ENCODE results near the gene GPAM. TPM values are rescaled to one million over a fixed set of nuclear protein-coding genes. Genes with fewer than 3 reads are reported as not detected.

Gene GPAM
- total RNA-seq: 10 to 100 TPM; 36.7 to 37.6 TPM
- polyA plus RNA-seq (ENCODE audit: insufficient read depth, low read depth, low replicate concordance): 25.1 TPM
- long read RNA-seq, donor 1, partial matches to known transcripts: 0 of 1 reads
- long read RNA-seq, donor 1, other reads (novel, unspliced or antisense): 0 of 1 reads
- long read RNA-seq, donor 2, full-length matches to known transcripts: 2 of 2 reads
- long read RNA-seq, donor 2, partial matches to known transcripts: 0 of 2 reads
- long read RNA-seq, donor 2, other reads (novel, unspliced or antisense): 0 of 2 reads

DNA sequence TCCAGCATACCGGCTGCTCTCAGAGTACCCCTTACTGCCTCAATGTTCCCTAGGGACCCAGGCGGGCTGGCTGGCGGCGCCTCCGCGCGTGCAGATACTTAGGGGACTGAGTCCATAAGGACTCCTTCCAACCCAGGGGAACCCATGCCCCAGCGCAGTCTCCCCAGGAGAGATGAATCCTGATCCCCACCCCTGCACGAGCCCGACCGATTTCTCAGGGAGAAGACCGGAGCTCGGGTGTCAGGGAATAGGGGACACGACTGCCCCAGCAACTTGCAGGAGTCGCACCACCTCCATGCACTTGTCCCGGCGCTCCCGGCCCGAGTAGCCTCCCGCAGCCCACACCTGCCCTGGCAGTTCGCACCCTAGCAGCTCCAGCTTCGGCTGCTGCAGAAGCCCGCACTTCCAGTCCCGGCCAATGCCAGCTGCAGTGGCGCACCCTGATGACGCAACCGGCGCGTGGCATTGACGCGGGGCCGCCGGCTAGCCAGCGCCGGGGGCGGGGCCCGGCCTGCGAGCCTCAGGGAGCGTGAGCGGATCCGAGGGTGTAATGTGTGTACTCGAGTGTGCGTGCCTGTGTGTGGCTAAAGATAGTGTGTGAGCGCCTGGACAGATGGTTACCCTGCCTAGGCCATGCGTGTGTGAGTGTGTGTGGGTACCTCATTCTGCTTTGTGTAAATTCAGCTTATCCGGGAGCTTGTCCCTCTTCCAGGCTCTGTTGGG lies at the start of gene GPAM:
GPAM (minus strand) TSS at position 437 of the 723 bp plus-strand sequence. CDS start 1,981 bp downstream, outside the sequence.
- intact Hi-C loops (cut with DNase I; ENCODE audit: low total_unique reads): no loop called here
- Histone ChIP-seq H3K27me3 (no peaks in the 10 kb centered on the region), H3K9me3 (no peaks in the 10 kb centered on the region), H3K27ac (peak within 1 kb of the TSS; percentile 80 to 89), H3K4me1 (peaks cover 5% of the 10 kb centered on the region), H3K4me3 (peak within 1 kb of the TSS; percentile 80 to 87), H3K36me3 (ENCODE audit: low read depth, missing control alignments) (no peaks in the 10 kb centered on the region)
- DNase-seq: peak; percentile 96
- WGBS, 2 donors: 0% methylated on average over 11 to 46 of the region's 46 CpGs
- TF ChIP-seq, protein P1, sequence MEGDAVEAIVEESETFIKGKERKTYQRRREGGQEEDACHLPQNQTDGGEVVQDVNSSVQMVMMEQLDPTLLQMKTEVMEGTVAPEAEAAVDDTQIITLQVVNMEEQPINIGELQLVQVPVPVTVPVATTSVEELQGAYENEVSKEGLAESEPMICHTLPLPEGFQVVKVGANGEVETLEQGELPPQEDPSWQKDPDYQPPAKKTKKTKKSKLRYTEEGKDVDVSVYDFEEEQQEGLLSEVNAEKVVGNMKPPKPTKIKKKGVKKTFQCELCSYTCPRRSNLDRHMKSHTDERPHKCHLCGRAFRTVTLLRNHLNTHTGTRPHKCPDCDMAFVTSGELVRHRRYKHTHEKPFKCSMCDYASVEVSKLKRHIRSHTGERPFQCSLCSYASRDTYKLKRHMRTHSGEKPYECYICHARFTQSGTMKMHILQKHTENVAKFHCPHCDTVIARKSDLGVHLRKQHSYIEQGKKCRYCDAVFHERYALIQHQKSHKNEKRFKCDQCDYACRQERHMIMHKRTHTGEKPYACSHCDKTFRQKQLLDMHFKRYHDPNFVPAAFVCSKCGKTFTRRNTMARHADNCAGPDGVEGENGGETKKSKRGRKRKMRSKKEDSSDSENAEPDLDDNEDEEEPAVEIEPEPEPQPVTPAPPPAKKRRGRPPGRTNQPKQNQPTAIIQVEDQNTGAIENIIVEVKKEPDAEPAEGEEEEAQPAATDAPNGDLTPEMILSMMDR (IDR thresholded peaks at IDR 0.05): peak in 2 of 3 experiments; percentile 17 to 30
- peak; percentile 11 for TF ChIP-seq POLR2A (IDR thresholded peaks at IDR 0.05)

DNA sequence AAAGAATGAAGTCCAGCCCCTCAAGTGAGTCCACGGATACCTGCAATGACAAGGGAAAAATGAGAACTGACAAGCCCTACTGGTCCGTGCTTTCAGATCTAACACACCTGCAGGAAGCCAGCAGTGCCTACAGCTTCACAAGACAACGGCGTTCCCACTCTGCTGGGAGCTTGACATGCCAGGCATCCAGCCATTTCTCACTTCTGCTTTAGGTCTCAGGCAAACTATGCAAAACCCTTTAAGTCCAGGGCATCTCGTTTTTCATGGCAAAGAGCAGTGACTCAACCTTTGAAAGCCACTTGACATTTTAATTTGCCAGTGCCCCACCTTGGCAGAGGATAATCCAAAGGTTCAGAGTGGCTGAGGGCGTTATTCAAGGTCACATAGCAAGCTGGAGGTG lies 49.1 kb upstream of the GPAM start:
- Histone ChIP-seq H3K27me3 (no peaks in the 10 kb centered on the region), H3K4me1 (no peaks in the 10 kb centered on the region), H3K4me3 (no peak overlapping the region), H3K9me3 (no peaks in the 10 kb centered on the region), H3K36me3 (ENCODE audit: low read depth, missing control alignments) (no peaks in the 10 kb centered on the region), H3K27ac (no peak overlapping the region)
- TF ChIP-seq, protein P1 (IDR thresholded peaks at IDR 0.05): no peak
- no peak for TF ChIP-seq POLR2A (IDR thresholded peaks at IDR 0.05)
- intact Hi-C loops (cut with DNase I; ENCODE audit: low total_unique reads): no loop called here
- DNase-seq: no peak
- 65% methylated on average over 6 of the region's 6 CpGs for WGBS, 2 donors

- no peaks in the 10 kb centered on the region for H3K36me3 ChIP-seq (ENCODE audit: low read depth, missing control alignments)
- no peaks in the 10 kb centered on the region for H3K27me3 ChIP-seq
- H3K9me3 ChIP-seq: no peaks in the 10 kb centered on the region
- H3K27ac ChIP-seq: no peak overlapping the region
- H3K4me1 ChIP-seq: no peaks in the 10 kb centered on the region
- intact Hi-C loops (cut with DNase I; ENCODE audit: low total_unique reads): no loop called here
- 69 to 70% methylated on average over 9 of the region's 9 CpGs for whole genome bisulfite sequencing, 2 donors
- TF ChIP-seq POLR2A (IDR thresholded peaks at IDR 0.05): no peak
- TF ChIP-seq, protein P1 (IDR thresholded peaks at IDR 0.05): no peak
- no peak overlapping the region for H3K4me3 ChIP-seq
- no peak for DNase-seq
These were observed 48.2 kb upstream of the GPAM start for GRCh38 chr10:112231602-112232400.

DNA sequence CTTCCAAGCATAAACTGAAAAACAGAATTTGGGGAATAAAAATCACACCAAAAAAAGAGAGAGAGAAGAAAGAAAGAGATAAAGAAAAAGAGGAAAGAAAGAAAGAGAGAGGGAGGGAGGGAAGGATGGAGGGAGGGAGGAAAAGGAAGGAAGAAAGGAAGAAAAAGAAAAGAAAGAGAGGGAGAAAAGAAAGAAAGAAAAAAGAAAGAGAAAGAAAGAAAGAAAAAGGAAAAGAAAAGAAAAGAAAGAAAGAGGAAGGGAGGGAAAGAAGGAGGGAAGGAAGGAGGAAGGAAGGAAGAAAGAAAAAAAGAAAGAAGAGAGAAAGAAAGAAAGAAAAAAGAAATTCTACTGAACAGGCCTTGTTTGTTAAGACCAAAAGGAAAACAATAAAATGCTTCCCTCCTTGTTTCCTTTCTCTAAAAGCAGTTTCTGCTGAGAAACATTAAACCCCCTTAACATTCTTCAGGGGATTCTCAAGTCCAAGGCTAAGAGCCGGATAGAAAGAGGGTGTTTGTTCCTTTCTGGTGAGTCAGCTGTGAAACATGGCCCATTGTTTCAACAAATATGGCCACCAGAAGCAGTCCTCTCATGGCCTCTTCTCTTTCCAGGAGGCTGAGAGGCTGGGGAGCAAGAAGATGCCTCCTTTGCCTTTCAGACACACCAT lies 46.9 kb upstream of the GPAM start:
- no peaks in the 10 kb centered on the region for H3K27me3 ChIP-seq
- TF ChIP-seq, protein P1 (IDR thresholded peaks at IDR 0.05): no peak
- no peak for TF ChIP-seq POLR2A (IDR thresholded peaks at IDR 0.05)
- intact Hi-C loops (cut with DNase I; ENCODE audit: low total_unique reads): no loop called here
- H3K27ac ChIP-seq: no peak overlapping the region
- WGBS, 2 donors: 41 to 44% methylated on average over 1 of the region's 1 CpG
- H3K36me3 ChIP-seq (ENCODE audit: low read depth, missing control alignments): no peaks in the 10 kb centered on the region
- H3K9me3 ChIP-seq: no peaks in the 10 kb centered on the region
- no peak overlapping the region for H3K4me3 ChIP-seq
- no peaks in the 10 kb centered on the region for H3K4me1 ChIP-seq
- DNase-seq: no peak
